ENCODE measurements around the gene DNMT1. TPM values are rescaled to one million over a fixed set of nuclear protein-coding genes. Genes with fewer than 3 reads are reported as not detected.
"Not testable (repeated sequence)": the region's sequence is repeated elsewhere in the genome, so short reads cannot be mapped to it uniquely, and the experiment has no call there.

The DNMT1 gene
- polyA plus RNA-seq, 1 donor, result 160 TPM

DNA sequence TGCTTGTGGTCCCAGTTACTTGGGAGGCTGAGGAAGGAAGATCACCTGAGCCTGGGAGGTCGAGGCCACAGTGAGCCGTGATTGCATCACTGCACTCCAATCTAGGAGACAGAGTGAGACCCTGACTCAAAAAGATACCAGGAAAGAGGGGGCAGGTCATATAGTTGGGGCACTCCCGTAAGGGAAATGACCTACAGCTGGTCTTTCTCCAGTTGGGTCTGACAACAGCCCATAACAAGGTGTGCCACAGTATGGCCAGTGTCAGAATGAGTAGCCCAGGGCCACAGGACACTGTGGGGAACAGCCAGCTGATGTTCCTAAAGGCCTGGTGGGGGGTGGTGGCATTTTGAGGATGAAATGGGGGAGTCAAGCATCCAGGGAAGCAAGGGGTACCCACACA lies 10.8 kb downstream of the DNMT1 start:
- no peak for DNase-seq

DNA sequence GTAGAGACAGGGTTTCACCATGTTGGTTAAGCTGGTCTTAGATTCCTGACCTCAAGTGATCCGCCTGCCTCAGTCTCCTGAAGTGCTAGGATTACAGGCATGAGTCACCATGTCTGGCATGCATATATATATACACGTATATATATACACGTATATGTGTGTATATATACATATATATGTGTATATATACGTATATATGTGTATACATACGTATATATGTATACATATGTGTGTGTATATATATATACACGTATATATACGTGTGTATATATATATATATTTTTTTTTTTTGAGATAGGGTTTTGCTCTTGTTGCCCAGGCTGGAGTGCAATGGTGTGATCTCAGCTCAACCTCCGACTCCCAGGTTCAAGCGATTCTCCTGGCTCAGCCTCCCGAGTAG lies 11.9 kb downstream of the DNMT1 start:
- DNase-seq, result no peak

GRCh38 chr19:10182076-10182475 lies 12.7 kb downstream of the DNMT1 start:
- DNase-seq, result no peak

DNA sequence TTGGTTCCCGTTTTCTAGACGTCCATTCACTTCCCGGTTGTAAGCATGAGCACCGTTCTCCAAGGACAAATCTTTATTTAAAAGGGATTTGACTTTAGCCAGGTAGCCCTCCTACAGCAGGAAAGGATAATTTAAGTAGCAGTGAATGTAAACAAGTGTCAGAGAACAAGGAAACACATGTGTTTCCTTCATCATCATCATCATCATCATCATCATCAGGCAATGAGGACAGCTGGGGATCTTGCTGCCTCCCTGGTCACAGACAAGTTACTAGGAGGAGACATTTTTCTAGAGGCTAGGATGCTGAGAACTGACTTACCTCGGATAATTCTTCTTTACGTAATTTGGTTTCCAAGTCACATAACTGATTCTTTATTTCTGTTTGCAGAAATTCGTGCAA lies 14.3 kb downstream of the DNMT1 start:
- no peak for DNase-seq

- DNase-seq, result not testable (repeated sequence)
Measured at GRCh38 chr19:10180024-10180423, 14.7 kb downstream of the DNMT1 start.

- DNase-seq, result no peak
Measured at GRCh38 chr19:10173527-10173926, 21.2 kb downstream of the DNMT1 start.

- no peak for DNase-seq
Measured at GRCh38 chr19:10168386-10168948, 26.3 kb downstream of the DNMT1 start.

DNA sequence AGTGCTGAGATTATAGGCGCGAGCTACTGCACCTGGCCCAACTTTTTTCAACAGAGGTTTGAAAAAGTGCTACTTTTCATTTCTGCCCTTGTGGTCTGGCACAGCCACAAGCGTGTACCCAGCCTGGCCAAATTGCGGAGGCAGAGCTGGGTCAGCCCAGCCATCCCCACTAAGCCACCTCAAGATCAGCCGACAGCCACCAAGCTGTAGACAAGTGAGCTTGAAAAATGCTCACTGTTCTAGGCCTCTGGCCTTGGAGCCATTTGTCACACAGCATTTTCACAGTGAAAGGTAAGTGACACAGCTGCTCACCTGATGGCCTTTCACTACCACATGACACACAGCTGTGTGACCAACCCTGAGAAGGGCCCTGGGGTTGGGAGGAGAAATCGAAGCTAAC lies 27.3 kb downstream of the DNMT1 start:
- no peak for DNase-seq

GRCh38 chr19:10166501-10166900 lies 28.3 kb downstream of the DNMT1 start:
- DNase-seq, result not testable (repeated sequence)

GRCh38 chr19:10166046-10166445 lies 28.7 kb downstream of the DNMT1 start:
- no peak for DNase-seq

DNA sequence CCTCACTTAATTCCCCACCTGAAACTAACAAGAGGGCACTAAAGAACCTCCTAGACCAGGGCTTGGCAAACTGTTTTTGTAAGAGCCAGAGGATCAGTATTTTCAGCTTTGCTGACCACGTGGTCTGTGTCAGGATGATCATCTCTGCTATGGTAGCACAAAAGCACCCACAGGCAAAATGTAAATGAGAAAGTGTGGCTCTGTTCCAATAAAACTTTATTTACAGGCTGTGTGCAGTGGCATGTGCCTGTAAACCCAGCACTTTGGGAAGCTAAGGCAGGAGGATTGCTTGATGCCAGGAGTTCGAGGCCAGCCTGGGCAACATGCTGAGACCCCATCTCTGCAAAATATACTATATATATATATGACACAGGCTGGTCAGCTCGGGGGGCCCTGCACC lies 31.2 kb downstream of the DNMT1 start:
- no peak for DNase-seq

GRCh38 chr19:10159610-10160009 lies 35.1 kb downstream of the DNMT1 start:
- DNase-seq, result no peak

- DNase-seq, result no peak
Measured at GRCh38 chr19:10158485-10158884, 36.3 kb downstream of the DNMT1 start.

DNA sequence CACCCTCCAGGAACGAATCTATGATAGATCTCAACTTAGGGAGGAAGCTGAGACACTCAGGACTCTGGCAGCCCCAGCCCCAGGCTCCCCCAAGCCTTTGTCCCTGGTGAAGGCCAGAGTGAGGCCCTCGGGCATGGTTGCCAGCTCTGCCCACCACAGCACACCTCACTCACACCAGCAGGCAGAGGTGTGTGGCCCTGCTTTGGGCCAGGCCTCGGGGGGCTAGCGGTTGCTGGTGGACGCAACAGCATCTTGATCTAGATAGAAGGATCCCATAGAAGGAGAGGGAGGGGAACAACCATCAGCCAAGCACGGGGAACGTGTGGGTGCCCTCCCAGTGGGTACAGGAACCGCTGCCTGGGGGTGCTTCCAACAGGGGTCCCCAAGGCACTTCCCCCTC lies 36.7 kb downstream of the DNMT1 start:
- no peak for DNase-seq

DNA sequence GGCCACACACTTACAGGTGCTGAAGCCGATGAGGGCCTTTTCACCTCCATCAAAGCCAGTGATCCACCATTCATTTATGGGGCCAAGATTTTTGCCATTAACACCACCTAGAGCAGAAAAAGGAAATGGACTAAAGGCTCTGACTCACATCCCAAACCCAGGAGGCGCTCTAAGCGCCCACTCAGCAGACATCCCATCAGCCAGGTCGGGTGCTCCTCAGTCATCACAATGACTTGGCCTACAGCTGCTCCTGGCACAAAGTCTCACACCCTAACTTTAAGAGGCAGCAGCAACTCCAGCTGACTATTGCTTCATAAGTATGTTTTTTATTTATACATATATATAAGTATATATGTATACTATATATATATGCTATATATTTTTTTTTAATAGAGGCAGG lies 38.9 kb downstream of the DNMT1 start:
- DNase-seq, result no peak

DNA sequence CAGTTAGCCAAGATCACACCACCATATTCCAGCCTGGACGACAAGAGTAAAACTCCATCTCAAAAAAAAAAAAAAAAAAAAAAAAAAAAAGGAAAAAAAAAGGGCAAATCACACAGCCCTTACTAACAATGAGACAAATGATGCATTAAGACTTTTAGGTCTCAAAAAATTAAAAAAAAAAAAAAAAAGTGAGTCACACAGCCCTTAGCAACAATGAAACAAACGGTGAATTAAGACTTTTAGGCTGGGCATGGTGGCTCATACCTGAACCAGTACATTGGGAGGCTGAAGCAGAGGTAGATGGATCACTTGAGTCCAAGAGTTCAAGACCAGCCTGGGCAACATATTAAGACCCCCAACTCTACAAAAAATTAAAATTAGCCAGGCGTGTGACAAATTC lies 42.7 kb downstream of the DNMT1 start:
- no peak for DNase-seq

- DNase-seq, result no peak
Measured at GRCh38 chr19:10151521-10151920, 43.2 kb downstream of the DNMT1 start.

DNA sequence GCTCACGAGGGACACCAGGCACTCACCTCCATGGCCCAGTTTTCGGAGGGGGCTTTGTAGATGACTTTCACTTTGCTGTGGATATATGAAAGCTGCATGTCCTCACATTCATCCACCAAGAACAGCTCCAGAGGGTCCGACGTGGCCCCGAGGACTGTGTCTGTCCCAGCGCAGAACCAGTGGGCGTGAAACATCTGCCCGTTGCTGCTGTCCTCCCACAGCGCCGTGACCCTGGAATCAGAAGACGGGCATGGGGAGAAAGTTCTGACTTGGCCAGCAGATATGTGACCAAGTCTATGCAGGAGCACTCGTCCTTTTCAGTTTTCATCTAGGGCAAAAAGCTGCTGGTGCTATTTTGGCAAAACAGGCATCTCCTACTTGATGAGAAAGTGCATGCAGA lies 45.3 kb downstream of the DNMT1 start:
- DNase-seq, result no peak

GRCh38 chr19:10146142-10146541 lies 48.6 kb downstream of the DNMT1 start:
- no peak for DNase-seq

- DNase-seq, result no peak
Measured at GRCh38 chr19:10145031-10145430, 49.7 kb downstream of the DNMT1 start.

DNA sequence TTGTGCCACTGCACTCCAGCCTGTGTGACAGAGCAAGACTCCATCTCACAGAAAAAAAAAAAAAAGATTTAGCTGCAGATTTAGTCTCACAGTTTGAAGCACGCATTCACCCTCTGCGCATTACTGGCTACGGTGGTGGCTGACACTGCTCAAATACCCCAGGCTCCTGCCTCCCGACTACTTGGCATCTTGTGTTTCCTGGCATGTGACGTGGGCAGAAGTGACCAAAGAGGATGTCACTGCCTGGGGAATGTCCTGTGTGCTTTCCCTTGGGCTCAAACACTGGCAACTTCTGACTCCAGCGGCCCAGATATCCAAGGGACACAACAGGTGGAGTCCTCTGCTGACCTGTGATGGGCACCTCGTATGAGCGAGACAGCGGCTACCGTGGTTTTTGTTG lies 50.4 kb downstream of the DNMT1 start:
- DNase-seq, result no peak

- DNase-seq, result no peak
Measured at GRCh38 chr19:10143681-10144080, 51.1 kb downstream of the DNMT1 start.

GRCh38 chr19:10142701-10143375 lies 51.9 kb downstream of the DNMT1 start:
- no peak for DNase-seq

GRCh38 chr19:10141973-10142372 lies 52.8 kb downstream of the DNMT1 start:
- no peak for DNase-seq

Data from left kidney (tissue), 2 donors.